HUDEP-2 (cell line): ENCODE results near the gene CYB561.

Experiments
- DNase-seq, 76 experiments: peaks; one replicate each; lab custom pipeline; 2025; ENCODE audit not compliant: unreplicated experiment in 76 of 76; lab: John Stamatoyannopoulos, UW

The CYB561 gene

DNA sequence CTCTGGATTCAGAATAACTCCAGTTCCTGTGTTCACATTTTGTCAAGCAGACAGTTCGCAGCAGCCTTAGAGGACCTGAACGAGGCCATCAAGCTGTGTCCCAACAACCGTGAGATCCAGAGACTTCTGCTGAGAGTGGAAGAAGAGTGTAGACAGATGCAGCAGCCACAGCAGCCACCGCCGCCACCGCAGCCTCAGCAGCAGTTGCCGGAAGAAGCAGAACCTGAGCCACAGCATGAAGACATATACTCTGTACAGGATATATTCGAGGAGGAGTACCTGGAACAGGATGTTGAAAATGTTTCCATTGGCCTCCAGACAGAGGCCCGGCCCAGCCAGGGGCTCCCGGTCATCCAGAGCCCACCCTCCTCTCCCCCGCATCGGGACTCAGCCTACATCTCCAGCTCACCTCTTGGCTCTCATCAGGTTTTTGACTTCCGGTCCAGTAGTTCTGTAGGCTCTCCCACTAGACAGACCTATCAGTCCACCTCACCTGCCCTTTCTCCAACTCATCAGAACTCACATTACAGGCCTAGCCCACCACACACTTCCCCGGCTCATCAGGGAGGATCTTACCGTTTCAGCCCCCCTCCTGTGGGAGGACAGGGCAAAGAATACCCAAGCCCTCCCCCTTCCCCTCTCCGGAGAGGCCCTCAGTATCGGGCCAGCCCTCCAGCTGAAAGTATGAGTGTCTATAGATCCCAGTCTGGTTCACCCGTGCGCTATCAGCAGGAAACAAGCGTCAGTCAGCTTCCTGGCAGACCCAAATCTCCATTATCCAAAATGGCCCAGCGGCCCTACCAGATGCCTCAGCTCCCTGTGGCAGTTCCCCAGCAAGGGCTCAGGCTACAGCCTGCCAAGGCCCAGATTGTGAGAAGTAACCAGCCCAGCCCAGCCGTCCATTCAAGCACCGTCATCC is 25.9 kb downstream of the CYB561 start:
- DNase-seq, result no peak

DNA sequence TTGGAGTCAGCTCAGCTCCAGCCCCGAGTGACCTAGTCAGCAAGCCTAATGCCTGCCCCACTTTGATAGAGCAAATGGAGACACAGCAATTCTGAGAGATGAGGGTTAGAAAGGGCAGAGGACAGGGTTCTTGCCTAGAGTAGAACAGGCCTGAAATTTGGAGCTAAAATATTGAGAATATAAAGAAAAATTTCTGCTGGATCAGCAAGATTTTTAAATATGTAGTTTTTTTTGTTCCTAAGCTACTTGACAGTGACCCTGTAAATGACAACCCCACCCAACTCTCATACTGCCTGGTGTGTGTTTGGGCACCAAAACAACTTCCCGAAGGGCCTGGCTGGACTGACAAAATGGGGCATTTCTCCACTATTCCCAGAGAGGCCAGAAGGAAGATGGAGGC is 26.7 kb downstream of the CYB561 start:
- no peak for DNase-seq

DNA sequence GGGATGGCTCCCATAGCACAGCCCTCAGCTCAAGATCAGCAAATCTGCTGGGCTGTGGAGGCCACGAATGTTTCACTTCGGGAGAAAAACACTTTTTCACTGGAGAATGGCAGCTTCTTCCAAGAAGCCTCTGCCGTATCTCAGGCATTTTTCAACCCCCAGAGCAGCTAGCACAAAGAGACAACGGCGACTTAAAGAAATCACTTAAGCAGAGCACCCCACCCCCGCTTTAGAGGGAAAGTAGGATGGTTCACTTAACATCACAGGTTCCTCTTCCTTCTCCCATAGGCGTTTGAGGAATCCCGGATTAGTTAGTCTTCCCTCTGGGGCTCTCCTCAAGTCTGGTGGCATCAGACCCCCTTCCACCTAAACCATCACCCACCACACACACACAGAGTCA is 27.6 kb downstream of the CYB561 start:
- no peak for DNase-seq

DNA sequence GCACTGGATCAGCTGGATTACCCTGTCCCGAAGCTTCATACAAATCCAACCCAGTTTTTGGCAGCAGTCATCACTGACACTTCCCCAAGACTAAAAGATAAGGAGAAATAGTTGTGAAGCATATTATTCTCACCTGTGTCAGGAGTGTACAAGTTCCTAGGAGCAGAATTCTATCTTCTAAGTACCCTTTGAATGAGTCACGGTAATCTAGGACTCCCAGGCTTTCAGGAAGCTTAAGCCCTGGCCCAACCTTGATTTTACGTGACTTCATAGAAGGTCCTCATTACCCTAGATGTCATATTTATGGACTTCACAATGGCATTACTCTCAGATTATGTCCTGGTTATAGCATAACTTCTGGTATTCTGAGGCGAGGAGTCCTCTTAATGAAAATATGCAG is 31.9 kb downstream of the CYB561 start:
- DNase-seq, result no peak

DNA sequence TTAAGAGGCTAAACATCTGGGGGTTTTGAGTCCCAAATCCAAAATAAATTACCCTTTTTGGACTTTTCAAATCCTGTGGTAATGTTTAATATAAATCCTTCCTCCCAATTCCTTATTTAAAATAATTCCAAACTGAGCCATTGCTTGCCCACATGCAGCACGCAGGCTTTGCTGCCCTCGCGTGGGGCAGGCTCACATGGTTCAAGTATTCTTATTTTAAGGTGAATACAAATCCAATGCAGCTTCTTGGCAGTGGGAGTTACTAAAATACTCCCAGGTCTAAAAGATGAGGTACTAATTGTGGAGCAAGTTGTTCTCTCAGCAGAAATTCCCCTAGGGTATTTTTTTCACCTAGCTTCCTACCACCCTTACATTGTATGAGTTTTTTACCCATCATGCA is 33.0 kb downstream of the CYB561 start:
- no peak for DNase-seq

DNA sequence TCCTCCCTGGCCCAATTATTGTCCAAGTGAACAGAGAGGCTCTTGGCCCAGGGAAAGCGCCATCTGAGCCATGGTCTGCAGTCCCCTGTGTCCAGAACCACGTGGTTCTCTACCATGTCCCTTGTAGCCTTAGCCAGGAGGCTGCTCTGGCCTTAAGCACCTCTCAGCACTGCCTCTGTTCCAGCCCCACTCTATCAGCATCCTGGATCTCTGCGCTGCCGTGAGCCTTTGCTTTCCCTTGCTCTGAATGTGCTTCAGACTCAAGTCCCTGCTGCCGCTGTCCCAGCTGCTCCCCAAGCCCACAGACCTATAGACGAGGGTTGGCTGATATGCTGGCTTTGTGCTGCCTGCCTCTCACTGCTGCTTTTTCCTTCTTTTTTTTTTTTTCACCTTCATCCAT is 33.9 kb downstream of the CYB561 start:
- DNase-seq, result no peak

DNA sequence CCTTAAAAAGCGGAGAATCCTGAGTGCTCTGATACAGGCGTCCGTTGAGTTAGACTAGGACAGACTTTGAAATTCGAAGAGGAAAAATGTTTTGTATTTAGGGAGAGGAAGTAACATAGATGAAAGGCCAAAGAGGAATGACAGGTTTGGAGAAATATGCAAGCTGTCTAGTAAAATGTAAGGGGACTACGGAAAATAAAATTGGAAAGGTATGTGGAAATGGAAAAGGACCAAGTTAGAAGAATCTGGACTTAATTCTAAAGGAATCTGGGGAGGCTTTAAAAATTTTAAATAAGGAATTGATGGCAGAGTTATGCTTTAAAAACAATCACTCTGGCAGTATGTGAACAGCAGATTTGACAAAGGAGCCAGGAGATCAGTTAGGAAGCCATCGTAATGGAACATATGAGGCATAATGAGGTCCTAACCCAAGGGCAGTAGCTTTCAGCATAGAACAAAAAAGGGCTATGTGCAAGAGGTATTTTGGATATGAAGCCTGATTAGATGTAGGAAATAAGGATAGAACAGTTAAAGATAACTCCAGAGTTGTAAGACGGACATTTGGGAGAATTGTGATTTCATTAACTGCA is 38.3 kb downstream of the CYB561 start:
- DNase-seq, result no peak

DNA sequence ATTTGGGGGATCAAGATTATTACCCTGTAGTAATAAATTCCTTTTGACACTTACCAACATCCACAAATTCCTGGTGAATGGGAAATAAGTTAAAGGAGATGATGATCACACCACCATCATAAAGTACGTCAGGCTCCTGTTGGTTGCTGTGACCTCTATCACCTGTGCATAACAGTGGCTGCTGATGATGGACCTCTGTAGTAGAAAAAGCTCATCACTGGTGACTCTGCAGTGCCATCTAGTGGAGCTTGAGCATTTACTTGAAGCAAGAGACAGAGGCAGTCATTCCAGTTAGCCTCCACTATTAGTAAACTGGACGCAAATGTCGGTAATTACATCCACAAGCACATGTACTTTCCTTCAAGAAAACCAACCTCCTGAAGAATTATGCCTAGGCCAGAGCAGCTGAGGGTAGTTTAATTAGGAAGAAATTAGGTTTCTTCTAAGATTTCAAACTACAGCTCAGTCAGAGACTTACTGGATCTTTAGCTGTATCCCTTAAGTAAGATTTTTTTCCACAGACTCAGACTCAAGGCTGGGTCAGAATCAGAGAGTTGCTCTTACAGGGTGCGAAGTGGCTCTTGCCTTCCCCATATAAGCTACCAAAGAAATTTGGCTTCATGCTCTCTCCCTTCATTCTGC is 39.3 kb downstream of the CYB561 start:
- DNase-seq, result peak in 71 of 76 experiments; percentile 6 to 86 (median 60)

DNA sequence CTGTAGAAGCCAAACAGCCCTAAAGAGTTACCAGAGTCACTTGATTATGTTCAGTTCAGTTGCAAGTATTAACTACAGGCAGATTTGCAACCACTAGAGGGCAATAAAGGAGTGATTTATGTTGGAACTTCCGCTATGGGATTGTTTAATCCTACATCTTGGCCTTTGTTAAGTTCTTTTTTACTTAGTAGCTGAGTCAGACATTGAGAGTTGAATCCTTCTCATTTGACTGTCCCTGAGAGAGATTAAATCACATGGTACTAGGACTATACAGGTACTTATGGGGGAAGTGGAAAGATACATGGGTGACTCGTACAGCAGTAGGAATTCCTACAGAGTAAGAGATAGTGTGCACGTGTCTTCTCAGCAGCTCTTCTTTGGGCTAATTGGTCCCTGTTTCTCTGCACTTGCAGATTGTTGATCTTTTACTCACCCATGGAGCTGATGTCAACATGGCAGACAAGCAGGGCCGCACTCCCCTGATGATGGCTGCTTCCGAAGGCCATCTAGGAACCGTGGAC is 40.3 kb downstream of the CYB561 start:
- DNase-seq, result peak in 28 of 76 experiments; percentile 9 to 63 (median 32)

DNA sequence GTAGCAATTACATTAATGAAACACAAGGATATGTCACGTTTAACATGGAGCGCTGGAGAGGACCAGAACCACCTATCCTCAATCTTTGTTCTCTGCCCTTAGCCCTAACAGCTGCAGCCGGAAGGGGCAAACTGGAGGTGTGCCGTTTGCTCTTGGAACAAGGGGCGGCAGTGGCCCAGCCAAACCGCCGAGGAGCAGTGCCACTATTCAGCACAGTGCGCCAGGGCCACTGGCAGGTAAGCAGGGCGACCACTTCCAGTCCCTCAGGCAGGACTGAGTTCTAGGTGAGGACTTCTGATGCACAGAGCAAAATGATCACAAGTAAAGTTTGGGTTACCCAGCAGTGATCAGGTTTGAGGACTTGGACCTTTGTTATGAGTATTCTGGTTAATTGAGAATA is 41.1 kb downstream of the CYB561 start:
- no peak for DNase-seq

DNA sequence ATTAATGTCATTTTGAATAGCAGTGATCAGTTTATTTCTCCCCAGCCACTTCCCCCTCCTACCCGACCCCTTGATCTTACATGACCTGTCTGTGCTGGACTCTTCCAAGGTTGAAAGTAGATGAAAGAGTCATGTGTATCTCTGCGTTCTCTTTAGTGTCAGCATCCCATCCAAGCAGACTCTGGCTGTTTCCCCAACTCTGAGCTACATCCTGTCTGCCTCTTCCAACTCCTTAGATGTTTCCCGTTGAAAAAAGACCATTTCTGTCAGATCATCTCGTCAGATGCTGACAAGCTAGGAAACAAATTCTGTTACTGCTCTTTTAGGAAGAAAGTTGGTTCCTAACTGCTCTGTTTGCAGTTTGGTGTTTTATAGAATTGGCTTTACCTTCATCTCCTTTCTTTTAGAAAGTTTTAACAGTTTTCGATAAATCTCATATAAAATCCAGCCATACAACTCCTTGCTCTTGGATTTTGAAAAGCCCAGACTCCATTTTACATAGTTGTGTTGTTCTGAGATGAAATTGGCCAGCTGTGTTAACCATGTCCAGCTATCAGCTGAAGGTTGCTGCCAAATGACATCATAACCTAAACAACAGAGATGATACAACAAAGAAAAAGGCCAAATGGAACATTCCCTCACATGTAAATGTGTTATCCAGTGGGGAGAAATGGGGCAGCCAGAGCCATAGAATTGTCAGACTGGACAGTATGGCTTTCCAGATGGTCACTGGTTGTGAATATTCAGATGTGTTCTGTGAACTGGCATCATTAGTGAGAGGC is 43.5 kb downstream of the CYB561 start:
- no peak for DNase-seq

DNA sequence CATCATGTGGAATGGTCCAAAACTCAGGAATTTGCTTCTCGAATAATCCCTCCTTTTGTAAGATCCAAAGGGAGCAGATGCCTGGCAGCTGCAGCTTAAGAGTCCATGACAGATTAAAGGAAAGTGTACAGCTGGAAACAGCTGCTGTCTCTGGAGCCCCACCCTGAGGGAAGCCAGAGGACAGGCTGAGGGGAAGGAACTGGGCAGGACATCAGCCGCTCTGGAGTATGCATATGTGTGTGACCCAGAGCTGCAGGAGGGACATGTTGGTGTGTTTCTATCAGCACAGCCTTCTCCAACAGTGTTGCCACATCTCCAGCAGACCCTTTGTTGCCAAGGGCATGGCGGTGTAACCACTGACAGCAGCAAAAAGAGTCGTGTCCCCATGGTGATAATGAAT is 46.2 kb downstream of the CYB561 start:
- DNase-seq, result peak in 3 of 76 experiments; percentile 4 to 14 (median 10)

DNA sequence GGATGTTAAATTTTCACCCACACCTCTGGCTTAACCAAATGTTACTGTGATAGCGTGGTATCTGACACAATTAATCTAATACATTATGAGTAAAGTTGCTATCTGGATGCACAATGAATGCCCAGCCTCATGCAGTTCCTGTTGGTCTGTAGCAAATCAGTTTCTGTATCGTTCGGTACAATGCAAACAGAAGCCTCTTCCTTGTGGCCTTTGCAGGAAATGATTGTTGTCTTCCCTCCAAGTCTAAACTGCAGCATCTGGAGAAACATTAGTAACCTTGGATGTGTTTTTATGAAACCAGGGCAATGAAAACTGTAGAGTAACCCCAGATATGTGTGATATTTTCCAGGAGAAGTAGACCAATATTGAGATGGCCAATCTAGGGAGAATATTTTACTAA is 46.8 kb downstream of the CYB561 start:
- DNase-seq, result no peak

DNA sequence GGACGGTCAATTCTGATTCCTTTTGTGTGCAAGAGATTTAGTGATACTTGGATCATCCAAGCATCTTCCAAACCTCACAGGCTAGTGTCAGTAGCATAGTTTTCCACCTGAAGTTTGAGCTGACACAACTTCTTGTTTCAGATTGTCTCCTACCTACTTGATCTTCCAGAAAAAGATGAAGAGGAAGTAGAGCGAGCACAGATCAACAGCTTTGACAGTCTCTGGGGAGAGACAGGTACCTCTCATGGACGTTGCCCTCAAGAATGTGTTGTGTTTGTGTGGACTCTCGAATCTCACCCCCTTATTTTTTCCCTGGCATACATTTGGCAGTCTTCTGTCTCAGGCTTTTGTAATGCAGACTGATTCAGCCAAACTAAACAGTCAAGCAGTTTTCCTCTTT is 47.4 kb downstream of the CYB561 start:
- no peak for DNase-seq

DNA sequence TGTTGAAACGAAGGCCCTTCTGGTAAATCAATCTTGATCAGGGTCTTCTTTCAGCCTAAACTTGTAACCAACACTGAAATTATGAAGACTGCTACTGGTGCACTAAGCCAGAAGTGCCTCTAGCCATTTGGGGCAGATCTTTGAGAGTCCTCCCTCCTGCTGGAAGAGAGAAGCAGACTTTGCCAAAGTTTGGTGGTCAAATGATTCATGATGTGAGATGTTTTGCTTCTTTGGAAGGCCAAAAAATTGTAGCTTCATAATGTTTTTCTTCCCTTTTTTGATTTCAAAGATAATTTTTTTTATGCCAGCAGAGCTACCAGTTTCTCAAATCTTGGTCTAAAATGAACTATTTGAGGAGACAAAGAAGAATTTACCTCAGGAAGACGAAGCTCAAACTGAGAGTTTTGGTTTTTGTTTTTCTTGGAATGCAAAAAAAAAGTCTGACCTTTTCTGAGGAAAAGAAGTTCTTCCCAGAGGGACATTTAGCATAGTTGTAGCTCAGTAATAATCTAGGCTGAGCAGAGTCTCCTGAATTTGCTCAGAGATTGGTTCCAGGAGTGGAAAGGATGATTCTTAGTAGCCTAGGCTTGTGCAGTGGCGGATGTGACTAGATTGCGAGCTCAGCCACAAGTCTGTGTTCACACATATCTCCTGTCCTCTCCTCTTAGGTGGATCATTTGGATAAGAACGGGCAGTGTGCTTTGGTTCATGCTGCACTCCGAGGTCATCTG is 50.9 kb downstream of the CYB561 start:
- DNase-seq, result no peak

DNA sequence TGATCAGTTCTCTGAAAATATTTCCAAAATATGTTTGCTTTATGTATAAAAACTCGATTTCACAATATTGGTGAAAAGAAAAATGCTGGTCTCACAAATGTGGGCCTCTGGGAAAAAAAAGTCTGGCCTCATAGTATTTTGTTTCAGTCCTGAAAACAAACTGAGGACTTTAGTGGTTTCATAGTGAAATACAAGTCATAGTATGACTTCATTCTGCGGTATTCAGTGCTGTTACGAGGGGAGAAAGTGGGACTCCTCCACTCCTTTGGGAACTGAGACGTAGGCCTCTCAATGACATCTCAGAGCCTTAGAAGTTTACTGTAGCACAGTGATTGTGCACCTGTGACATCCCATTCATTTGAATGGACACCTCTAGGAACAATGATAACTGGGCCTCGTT is 56.0 kb downstream of the CYB561 start:
- DNase-seq, result no peak

DNA sequence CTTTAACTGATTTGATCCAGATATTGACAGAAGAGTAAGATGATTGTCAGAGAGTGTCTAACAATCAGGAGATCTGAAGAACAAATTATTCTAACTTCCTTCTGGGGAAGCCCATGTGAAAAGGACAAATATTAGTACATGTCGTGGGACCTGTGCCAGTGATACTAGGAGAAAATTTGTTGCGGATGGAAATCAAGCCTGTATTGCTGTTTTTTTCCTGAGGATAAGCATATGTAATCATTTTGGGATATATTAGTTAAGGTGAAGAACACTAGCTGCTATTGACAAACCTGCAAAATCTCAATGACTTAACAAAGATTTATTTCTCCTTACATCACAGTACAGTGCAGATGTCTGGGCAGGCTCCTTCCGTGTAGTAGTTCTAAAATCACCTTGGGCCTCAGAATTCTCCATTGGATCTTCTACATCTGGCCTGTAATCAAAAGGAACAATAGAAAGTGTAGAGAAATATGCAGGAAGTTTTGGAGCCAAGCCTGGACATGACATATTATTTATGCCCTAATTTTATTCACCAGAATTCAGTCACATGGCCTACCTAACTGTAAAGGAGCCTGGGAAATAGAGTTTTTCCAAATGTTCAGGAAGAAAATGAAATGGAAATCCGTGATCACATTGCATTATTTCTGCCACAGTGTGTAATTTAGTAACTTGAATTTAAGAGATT is 58.3 kb downstream of the CYB561 start:
- DNase-seq, result no peak

DNA sequence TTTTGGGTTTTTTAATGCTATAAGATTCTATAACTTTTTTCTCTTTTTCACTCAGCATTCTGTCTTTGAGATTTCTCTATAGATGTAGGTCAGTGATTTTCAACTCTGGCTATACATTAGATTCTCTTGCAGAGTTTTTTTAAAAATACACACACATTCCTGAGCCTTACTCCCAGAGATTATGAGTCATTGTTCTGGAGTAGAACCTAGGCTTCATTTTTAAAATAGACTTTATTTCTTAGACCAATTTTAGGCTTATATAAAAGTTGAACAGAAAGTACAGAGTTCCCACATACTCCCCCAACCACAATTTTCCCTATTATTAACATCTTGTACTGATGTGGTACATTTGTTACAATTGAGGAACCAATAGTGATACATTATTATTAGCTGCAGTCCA is 63.3 kb downstream of the CYB561 start:
- no peak for DNase-seq
